ENCODE measurements around the gene CTBP1. TPM values are rescaled to one million over a fixed set of nuclear protein-coding genes. Genes with fewer than 3 reads are reported as not detected.
A peak's percentile ranks its signal among the peaks of the same experiment; 100 is the strongest.

The CTBP1 gene
- total RNA-seq, 1 experiment from 2014 or later: 631 TPM

- no peak for DNase-seq (ENCODE audit: low spot score)
These were observed 71.4 kb downstream of the CTBP1 start for GRCh38 chr4:1177274-1178141.

DNA sequence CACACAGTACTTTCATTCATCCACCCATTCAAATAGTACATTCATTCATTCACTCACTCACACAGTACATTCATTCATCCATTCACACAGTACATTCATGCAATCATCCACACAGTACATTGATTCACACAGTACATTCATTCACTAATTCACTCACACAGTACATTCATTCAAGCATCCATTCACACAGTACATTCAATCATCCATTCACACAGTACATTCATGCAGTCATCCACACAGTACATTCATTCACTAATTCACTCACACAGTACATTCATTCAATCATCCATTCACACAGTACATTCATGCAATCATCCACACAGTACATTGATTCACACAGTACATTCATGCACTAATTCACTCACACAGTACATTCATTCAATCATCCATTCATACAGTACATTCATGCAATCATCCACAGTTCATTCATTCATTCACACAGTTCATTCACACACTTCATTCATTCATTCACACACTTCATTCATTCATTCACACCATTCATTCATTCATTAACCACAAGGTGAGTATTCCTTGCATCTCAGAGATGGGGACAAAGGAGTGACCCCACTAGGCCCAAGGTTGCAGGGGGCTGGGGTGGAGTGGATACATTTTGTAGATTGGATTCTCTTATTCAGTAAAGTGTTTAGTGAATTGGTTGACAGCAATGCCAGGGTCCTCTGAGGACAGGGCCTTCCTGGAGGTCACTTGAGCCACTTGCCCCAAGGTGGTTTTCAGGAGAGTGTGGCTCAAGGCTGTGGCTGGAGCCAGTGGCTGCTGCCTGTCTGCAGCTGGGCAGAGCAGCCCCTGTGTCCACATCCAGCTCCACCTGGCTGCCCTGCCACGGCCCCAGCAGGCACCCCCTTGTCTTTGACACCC lies 72.3 kb downstream of the CTBP1 start:
- DNase-seq (ENCODE audit: low spot score): no peak

- DNase-seq (ENCODE audit: low spot score): no peak
These were observed 73.2 kb downstream of the CTBP1 start for GRCh38 chr4:1175635-1176229.

DNA sequence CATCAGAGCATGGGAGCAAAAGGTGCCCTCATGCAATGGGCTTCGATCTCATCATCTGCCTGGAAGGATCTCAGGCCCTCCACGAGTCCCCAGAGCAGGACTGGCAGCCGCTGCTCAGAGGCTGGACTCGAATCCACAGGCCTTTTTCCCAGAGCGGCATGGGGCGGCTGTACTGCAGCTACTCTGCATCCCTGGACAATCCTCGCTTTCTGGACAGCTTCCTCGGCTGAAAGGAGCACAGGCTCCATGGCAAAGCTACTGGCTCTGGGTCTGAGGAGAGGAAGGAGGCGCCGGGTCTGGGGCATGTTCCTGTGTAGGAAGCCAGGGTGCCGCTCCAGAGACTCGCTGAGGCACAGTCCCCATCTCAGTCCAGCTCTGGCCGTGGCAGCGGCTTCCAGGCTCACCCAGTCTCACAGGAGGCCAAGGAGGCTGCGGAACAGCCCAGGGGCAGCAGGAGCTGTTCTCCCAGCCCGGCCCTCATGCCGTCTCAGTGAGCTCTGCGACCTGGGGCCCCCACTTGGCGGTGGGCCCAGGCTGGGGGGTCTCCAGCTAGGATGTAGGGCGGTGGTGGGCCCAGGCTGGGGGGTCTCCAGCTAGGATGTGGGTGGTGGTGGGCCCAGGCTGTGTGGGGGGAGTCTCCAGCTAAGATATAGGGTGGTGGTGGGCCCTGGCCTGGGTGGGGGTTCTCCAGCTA lies 73.8 kb downstream of the CTBP1 start:
- no peak for DNase-seq (ENCODE audit: low spot score)

GRCh38 chr4:1172971-1173757 lies 75.8 kb downstream of the CTBP1 start:
- DNase-seq (ENCODE audit: low spot score): no peak

- DNase-seq (ENCODE audit: low spot score): no peak
These were observed 76.6 kb downstream of the CTBP1 start, which contains the start of gene SPON2 for GRCh38 chr4:1172228-1172851. Gene SPON2 (minus strand): TSS chr4:1172583.

- no peak for DNase-seq (ENCODE audit: low spot score)
These were observed 77.4 kb downstream of the CTBP1 start for GRCh38 chr4:1171311-1172227.

- DNase-seq (ENCODE audit: low spot score): no peak
These were observed 78.0 kb downstream of the CTBP1 start for GRCh38 chr4:1170976-1171310.

DNA sequence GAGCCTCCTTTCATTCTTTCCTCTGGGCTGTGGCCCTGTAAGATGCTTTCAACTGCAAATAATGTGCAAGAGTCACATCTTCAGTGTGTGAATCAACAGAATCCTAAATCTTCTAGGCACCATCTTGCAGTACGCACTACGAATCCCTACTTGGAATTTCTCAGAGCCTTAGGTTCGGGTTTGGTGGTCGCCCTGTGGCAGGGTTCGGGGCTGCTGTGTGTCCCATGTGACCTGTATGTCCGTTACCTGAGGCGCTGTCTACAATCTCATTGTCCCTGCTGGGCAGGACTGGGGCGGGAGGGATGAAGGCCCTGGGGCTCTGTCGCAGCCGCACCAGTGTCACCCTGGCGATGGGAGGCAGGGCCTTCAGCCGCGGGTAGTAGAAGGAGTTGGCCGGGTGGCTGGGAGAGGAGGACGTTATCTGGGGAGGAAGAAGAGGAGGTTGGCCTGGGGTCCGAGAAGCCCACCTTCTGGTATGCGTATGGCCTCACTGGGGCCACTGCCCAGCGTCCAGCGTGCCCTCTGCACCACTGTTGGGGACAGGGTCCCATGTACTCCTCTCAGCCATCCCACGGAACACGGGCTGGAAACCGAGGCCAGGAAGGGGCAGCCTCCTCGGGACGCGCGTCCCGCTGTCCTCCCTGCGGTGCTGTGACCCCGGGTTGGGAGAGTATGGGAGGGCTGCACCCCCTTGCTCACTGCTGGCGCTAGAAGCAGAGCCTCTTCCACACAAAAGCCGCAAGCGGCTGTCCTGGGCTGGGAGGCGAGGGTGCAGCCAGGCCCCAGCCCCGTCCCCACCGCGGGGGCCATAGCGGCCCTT lies 78.6 kb downstream of the CTBP1 start:
- no peak for DNase-seq (ENCODE audit: low spot score)

DNA sequence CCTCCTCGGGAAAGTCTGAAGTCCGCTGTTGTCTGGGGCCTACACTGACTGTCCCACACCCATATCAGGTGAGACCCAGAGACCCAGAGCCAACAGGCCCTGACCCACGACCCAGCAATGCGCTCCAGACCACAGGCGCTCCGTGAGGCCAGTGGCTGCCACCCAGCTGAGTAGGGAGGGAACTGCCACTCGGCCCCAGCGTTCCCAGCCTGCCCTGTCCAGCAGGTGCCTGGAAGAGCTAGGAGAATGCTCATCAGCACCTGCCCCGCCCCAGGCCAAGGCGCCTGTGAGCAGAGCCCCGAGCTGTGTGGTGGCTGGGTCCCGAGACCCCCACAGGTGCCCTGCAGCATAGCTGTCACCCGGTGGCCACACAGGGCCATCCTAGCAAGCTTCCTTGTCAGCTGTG lies 79.2 kb downstream of the CTBP1 start:
- no peak for DNase-seq (ENCODE audit: low spot score)

DNA sequence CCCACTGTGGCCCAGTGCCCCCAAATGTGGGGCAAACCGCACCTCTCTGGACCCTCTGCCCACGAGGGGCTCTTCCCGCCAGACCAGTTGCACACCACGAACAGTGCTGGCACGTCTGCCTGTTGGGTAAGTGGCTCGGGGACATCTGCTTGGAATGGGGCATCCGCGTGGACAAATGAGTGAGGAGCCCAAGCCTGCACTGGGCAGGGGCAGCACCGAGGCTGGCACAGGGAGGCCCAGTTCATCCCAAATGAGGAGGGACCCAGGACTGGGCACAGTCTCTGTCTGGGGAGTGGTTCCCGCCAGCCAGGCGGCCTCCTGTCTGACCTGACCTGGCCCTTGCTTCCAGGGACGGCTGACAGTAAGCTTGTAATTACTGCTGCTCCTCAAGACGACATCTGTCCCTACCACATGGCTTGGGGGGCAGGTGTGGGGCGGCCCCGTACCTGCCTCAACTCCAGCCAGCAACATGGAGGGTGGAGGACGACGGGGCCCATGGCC lies 79.7 kb downstream of the CTBP1 start:
- no peak for DNase-seq (ENCODE audit: low spot score)

DNA sequence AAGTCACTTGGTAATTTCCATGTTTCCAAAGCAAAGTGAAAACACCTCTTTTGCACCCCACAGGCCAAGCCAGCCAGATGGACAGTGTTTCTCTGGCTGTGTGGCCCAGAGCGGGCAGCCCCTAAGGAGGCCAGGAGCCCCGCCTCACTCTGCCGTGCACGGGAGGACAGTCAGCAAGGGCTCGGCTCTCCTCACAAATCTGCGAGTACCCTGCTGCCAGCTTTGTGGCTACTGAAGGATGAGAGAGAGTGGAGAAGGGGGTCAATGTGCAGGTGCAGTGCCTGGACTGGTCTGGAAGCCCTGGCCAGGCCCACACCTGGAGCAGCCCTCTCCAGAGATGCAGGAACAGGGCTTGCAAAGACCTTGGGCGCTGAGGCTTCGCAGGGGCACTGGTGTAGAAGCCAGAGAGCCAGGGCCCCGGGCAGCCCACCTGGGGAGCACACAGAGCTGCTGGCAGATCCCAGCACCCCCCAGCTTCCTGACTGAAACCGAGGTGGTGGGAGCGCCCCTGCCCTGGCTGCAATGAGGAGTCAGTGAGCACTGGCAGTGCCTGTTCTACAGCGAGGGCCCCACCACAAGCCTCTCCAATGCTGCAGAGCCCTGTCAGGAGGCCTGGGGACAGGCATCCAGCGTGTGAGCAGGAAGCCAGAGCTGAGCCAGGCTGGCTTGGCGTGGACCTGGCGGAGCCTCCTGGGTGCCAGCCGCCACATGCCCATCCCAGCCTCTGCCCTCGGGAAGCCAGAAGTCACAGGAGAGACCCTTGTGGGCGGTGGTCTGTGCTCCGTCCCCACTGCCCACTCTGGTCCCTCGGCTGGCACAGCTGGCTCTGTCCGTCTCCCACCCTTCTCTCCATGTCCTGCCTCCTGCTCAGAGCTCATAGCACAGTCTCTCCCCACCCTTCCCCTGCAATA lies 80.5 kb downstream of the CTBP1 start:
- no peak for DNase-seq (ENCODE audit: low spot score)

DNA sequence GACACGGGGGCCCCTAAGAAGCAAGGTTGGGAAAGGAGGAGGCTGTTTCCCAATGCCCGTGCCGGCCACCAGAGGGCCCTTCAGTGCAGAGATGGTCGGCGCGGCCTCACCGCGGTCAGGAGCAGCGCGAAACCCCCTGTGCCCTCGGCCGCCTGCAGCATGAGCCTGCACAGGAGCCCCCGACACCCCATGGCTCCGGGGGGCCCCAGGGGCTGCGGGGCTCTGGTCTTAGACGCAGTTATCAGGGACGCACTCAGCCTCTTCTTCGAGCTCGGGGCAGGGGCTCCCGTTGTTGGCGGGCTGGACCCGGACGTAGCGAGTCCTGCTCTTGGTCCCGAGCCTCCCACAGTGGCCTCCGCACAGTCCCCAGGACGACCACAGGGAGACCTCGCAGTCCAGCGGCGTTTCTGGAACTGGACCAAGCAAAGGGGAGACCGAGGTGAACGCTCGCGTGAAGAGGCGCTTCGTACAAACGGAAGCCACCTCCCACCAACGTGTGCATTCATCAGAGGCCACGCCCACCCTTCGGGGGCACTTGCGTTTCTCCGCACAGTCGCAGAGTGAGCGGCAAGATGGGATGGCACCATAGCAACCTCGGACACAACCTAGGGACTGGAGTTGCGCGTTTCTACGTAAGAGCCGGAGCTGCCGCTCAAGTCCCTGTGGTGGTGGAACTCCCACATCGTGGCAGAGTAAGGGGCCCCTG lies 81.5 kb downstream of the CTBP1 start:
- DNase-seq (ENCODE audit: low spot score): peak; percentile 83

DNA sequence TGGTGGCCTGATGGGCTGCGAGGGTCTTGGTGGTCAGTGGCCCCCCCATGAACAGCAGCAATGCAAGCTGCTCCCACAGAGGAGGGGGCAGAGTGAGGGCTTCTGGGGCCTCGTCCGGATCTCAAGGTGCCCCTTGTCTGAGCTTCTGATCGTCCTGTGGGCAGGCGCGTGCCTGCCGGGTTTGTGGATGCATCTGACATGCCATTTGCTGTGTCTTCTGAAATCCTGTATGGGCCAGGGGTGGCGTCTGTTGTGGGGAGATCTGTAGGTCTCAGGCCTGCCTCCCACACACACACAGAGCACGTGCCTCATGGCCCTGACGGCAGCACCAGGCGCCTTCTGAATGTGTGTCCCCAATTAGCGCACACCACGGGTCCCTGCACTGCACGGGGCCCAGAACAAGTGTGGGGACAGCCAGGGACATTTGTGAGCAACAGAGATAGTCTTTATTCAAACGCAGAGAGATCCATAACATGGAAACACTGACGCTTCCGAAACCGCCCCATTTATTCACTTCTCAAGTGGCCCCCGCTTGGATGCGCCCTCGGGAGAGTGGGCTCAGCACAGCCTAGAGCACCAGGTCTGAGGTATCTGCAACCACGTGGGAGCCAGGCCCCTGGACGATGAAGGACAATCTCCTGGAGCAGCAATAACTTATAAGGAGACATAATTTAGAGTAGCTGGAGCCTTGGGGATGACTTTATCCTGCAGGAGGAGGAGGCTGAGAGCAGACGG lies 82.3 kb downstream of the CTBP1 start:
- no peak for DNase-seq (ENCODE audit: low spot score)

DNA sequence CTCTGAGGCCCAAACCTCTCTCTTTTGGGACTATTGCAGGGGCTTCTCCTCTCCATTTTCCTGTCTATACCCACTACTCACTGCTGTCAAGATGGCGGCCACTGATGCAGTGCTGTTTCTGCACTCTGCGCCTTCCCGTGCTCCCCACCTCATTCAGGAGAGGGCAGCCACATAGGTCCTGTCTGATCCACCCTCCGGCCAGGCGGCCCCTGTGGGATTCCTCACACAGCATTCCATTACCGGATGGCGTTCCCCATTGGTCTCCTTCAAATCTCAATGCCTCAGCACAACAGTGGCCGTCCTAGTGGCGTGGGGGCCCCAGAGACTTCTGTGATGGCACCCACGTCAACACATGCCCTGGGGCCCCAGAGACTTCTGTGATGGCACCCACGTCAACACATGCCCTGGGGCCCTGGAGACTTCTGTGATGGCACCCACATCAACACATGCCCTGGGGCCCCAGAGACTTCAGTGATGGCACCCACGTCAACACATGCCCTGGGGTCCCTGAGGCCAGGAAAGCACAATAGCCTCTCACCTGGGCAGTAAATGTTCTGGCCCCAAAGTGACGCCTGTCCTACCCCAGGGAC lies 83.9 kb downstream of the CTBP1 start:
- no peak for DNase-seq (ENCODE audit: low spot score)

Data from HT-29 (cell line).